IMR-90 (cell line): ENCODE measurements around the gene TGM2. TPM values are rescaled to one million over a fixed set of nuclear protein-coding genes. Genes with fewer than 3 reads are reported as not detected.

Experiments
- ATAC-seq: fragments of 200-7000 bp; cut with Tn5 transposase; 2 replicates; pipeline ENCODE4 v1.9.1; 2020; ENCODE audit warnings: low read depth, mild to moderate bottlenecking, moderate library complexity
- BruUV-seq: library from RNA; stranded (reverse); fragments of 400-500 nt; replicated peaks from 2 replicates; lab custom pipeline; 2021; lab: Mats Ljungman, UMichigan
- CTCF ChIA-PET: fragments of 300-600 bp; formaldehyde crosslinking; extraction: SDS; loops from one replicate; lab custom pipeline; 2021; ENCODE audit warnings: antibody characterized with exemption; lab: Yijun Ruan, JAX
- POLR2A ChIA-PET: fragments of 300-600 bp; sonication (Branson Sonifier 250); formaldehyde crosslinking; loops from one replicate; lab custom pipeline; 2022; ENCODE audit warnings: antibody characterized with exemption; ENCODE audit not compliant: unreplicated experiment; lab: Charles Lee
- DNase-seq: peaks from one replicate; pipeline ENCODE4 v3.0.0; 2013
- H2AFZ ChIP-seq: replicated peaks from 2 replicates; pipeline ENCODE3; 2013; ENCODE audit warnings: low read length, mild to moderate bottlenecking; ENCODE audit not compliant: poor library complexity
- H2AK5ac ChIP-seq: 2 replicates; pipeline ENCODE4 v1.6.1; 2013; ENCODE audit warnings: low read depth, low read length, inconsistent platforms
- H2AK9ac ChIP-seq: replicated peaks from 2 replicates; pipeline ENCODE3; 2013; ENCODE audit warnings: mild to moderate bottlenecking, low read depth, low read length, moderate library complexity; ENCODE audit not compliant: poor library complexity
- H2BK120ac ChIP-seq: 2 replicates; pipeline ENCODE4 v1.6.1; 2013; ENCODE audit warnings: low read depth, low read length, inconsistent platforms
- H2BK15ac ChIP-seq: 3 replicates; pipeline ENCODE4 v1.6.1; 2013; ENCODE audit warnings: low read depth, low read length, inconsistent platforms
- H2BK20ac ChIP-seq: 2 replicates; pipeline ENCODE4 v1.6.1; 2013; ENCODE audit warnings: low read depth, mild to moderate bottlenecking, inconsistent platforms, low read length, moderate library complexity
- H2BK5ac ChIP-seq: 2 replicates; pipeline ENCODE4 v1.6.1; 2013; ENCODE audit warnings: mild to moderate bottlenecking, low read depth, low read length, inconsistent platforms; ENCODE audit not compliant: poor library complexity, severe bottlenecking
- H3K14ac ChIP-seq: replicated peaks from 2 replicates; pipeline ENCODE4 v1.6.1; 2013; ENCODE audit warnings: low read depth, low read length, inconsistent platforms
- H3K18ac ChIP-seq: 2 replicates; pipeline ENCODE4 v1.6.1; 2013; ENCODE audit warnings: low read depth, low read length, control low read depth
- H3K23ac ChIP-seq: 2 replicates; pipeline ENCODE4 v1.6.1; 2013; ENCODE audit warnings: low read depth, low read length, inconsistent platforms
- H3K27ac ChIP-seq: 2 replicates; pipeline ENCODE4 v1.5.1; 2013; ENCODE audit warnings: mild to moderate bottlenecking, control low read depth, low read length; ENCODE audit not compliant: insufficient read depth
- H3K27me3 ChIP-seq: 2 replicates; pipeline ENCODE4 v1.6.1; 2013; ENCODE audit warnings: low read length; ENCODE audit not compliant: control insufficient read depth, insufficient read depth
- H3K36me3 ChIP-seq: 2 replicates; pipeline ENCODE4 v1.6.1; 2013; ENCODE audit warnings: low read length, mixed read lengths; ENCODE audit not compliant: control insufficient read depth, insufficient read depth
- H3K4ac ChIP-seq: 2 replicates; pipeline ENCODE4 v1.6.1; 2013; ENCODE audit warnings: low read depth, low read length, inconsistent platforms
- H3K4me1 ChIP-seq: 2 replicates; pipeline ENCODE4 v1.6.1; 2013; ENCODE audit warnings: low read length, mixed read lengths; ENCODE audit not compliant: control insufficient read depth, insufficient read depth
- H3K4me2 ChIP-seq: 2 replicates; pipeline ENCODE4 v1.6.1; 2013; ENCODE audit warnings: low read depth, mild to moderate bottlenecking, control low read depth, low read length, moderate library complexity
- H3K4me3 ChIP-seq: 2 replicates; pipeline ENCODE4 v1.5.1; 2013; ENCODE audit warnings: low read depth, mild to moderate bottlenecking, control low read depth, low read length, moderate library complexity; ENCODE audit not compliant: insufficient read depth
- H3K56ac ChIP-seq: 2 replicates; pipeline ENCODE4 v1.6.1; 2013; ENCODE audit warnings: low read length, inconsistent platforms; ENCODE audit not compliant: insufficient read depth; ENCODE audit errors: extremely low read depth
- H3K79me1 ChIP-seq, 2 experiments: 2 replicates each; pipeline ENCODE4 v1.6.1; 2013; ENCODE audit warnings: low read length in 2 of 2, inconsistent platforms in 1 of 2, low read depth in 1 of 2
- H3K9ac ChIP-seq: 2 replicates; pipeline ENCODE4 v1.6.1; 2013; ENCODE audit warnings: low read depth, low read length, control low read depth
- H3K9me1 ChIP-seq: 2 replicates; pipeline ENCODE4 v1.6.1; 2013; ENCODE audit warnings: low read length, inconsistent platforms; ENCODE audit not compliant: insufficient read depth
- H3K9me3 ChIP-seq: 2 replicates; pipeline ENCODE4 v1.6.1; 2013; ENCODE audit warnings: low read length; ENCODE audit not compliant: control insufficient read depth, insufficient read depth
- H4K20me1 ChIP-seq: 2 replicates; pipeline ENCODE4 v1.6.1; 2013; ENCODE audit warnings: low read length, inconsistent platforms; ENCODE audit not compliant: insufficient read depth
- H4K5ac ChIP-seq: 2 replicates; pipeline ENCODE4 v1.6.1; 2013; ENCODE audit warnings: mild to moderate bottlenecking, low read depth, low read length, control low read depth
- H4K8ac ChIP-seq, 2 experiments: 2 replicates each; pipeline ENCODE4 v1.6.1; 2013; ENCODE audit warnings: low read depth in 2 of 2, low read length in 2 of 2, control low read depth in 1 of 2, inconsistent platforms in 1 of 2
- H4K91ac ChIP-seq: 2 replicates; pipeline ENCODE4 v1.6.1; 2013; ENCODE audit warnings: low read depth, low read length, inconsistent platforms; ENCODE audit not compliant: insufficient read depth
- BHLHE40 ChIP-seq: fragments of 150-350 bp; IDR thresholded peaks from 2 replicates; pipeline ENCODE4 v1.6.1; 2016; ENCODE audit warnings: mild to moderate bottlenecking, low read depth, low read length
- CEBPB ChIP-seq: IDR thresholded peaks from 2 replicates; pipeline ENCODE4 v1.6.1; 2012; ENCODE audit warnings: low read depth, low read length, improper control_type of control experiment
- CHD1 ChIP-seq: IDR thresholded peaks from 2 replicates; pipeline ENCODE4 v1.6.1; 2012; ENCODE audit warnings: low read depth, low read length, improper control_type of control experiment
- CTCF ChIP-seq: conservative IDR thresholded peaks from 2 replicates; pipeline ENCODE4 v1.5.1; 2012; ENCODE audit warnings: mild to moderate bottlenecking, low read depth, low read length, improper control_type of control experiment
- ELK1 ChIP-seq: fragments of 150-350 bp; IDR thresholded peaks from 2 replicates; pipeline ENCODE4 v1.6.1; 2016; ENCODE audit warnings: low read depth, mild to moderate bottlenecking, low read length, moderate library complexity, borderline replicate concordance
- FOS ChIP-seq: fragments of 150-350 bp; IDR thresholded peaks from 2 replicates; pipeline ENCODE4 v1.6.1; 2016; ENCODE audit warnings: low read depth, low read length
- MAFK ChIP-seq: IDR thresholded peaks from 2 replicates; pipeline ENCODE4 v1.6.1; 2012; ENCODE audit warnings: low read depth, low read length, improper control_type of control experiment
- MAZ ChIP-seq: IDR thresholded peaks from 2 replicates; pipeline ENCODE4 v1.6.1; 2012; ENCODE audit warnings: low read depth, mild to moderate bottlenecking, low read length, improper control_type of control experiment, moderate library complexity, borderline replicate concordance
- MXI1 ChIP-seq: IDR thresholded peaks from 2 replicates; pipeline ENCODE4 v1.6.1; 2012; ENCODE audit warnings: low read depth, mild to moderate bottlenecking, low read length, moderate library complexity, borderline replicate concordance
- NFE2L2 ChIP-seq: fragments of 150-350 bp; IDR thresholded peaks from 2 replicates; pipeline ENCODE4 v1.6.1; 2016; ENCODE audit warnings: low read depth, mild to moderate bottlenecking, low read length
- POLR2A ChIP-seq: IDR thresholded peaks from 2 replicates; pipeline ENCODE4 v1.6.1; 2012; ENCODE audit warnings: mild to moderate bottlenecking, low read depth, low read length
- RAD21 ChIP-seq: IDR thresholded peaks from 2 replicates; pipeline ENCODE4 v1.6.1; 2012; ENCODE audit warnings: low read length, improper control_type of control experiment
- RCOR1 ChIP-seq: IDR thresholded peaks from 2 replicates; pipeline ENCODE4 v1.6.1; 2012; ENCODE audit warnings: mild to moderate bottlenecking, low read length, improper control_type of control experiment; ENCODE audit not compliant: insufficient replicate concordance
- RFX5 ChIP-seq: IDR thresholded peaks from 2 replicates; pipeline ENCODE4 v1.8.0; 2012; ENCODE audit warnings: low read depth, mild to moderate bottlenecking, low read length, moderate library complexity
- SMC3 ChIP-seq: fragments of 150-350 bp; IDR thresholded peaks from 2 replicates; pipeline ENCODE4 v1.6.1; 2016; ENCODE audit warnings: low read depth, mild to moderate bottlenecking, antibody characterized with exemption, low read length, moderate library complexity
- USF2 ChIP-seq: fragments of 150-350 bp; IDR thresholded peaks from 2 replicates; pipeline ENCODE4 v1.6.1; 2017; ENCODE audit warnings: mild to moderate bottlenecking, antibody characterized with exemption, low read length, low read depth
- WGBS, 2 experiments: methylation state at CpG; one replicate each; pipeline versions ENCODE4 v1.1.5 to v1.1.7; 2013; ENCODE audit warnings: missing lambda C conversion rate in 2 of 2; ENCODE audit not compliant: insufficient read length in 1 of 2; ENCODE audit errors: extremely low coverage in 2 of 2; 5-methylcytosine and 5-hydroxymethylcytosine counted together
- dilution Hi-C: fragments of 300-500 bp; cut with HindIII; formaldehyde crosslinking; loops from one replicate; pipeline ENCODE4 v1.14.3; 2018; ENCODE audit warnings: low sequenced_read_pairs; ENCODE audit not compliant: unreplicated experiment
- in situ Hi-C: fragments of 300-500 bp; cut with MboI; formaldehyde crosslinking; loops from 3 replicates; pipeline ENCODE4 v1.14.3; 2019; ENCODE audit warnings: low sequenced_read_pairs, inconsistent platforms, mixed read lengths
- intact Hi-C: fragments of 100-400 bp; cut with micrococcal nuclease; formaldehyde crosslinking; loops from 2 replicates; pipeline ENCODE4 v1.10.0; 2022
- polyA plus RNA-seq, 3 experiments: library from polyadenylated mRNA; depleted of rRNA; stranded (reverse); fragments of >200 nt; gene quantifications; 2 replicates each; pipeline ENCODE4 v1.2.3, GENCODE V29; 2012; ENCODE audit warnings: low replicate concordance in 1 of 3
- total RNA-seq: library from RNA; depleted of rRNA; stranded (reverse); fragments of >200 nt; gene quantifications from 2 replicates; pipeline ENCODE4 v1.2.3, GENCODE V29; 2012

Gene TGM2
- total and polyA plus RNA-seq, 2 of the 4 experiments (the other 2 are of a cell fraction), result 239 to 268 TPM

- 98% methylated on average over 5 of the region's 7 CpGs; no CpG with 5 or more reads in 1 of the 2 experiments for WGBS, 2 experiments
- Histone ChIP-seq H2AK5ac (peak overlapping the region; percentile 93), H2BK20ac (no peak overlapping the region), H2BK5ac (no peak overlapping the region), H3K4me2 (no peak overlapping the region), H3K9me3 (no peaks in the 10 kb centered on the region), H3K18ac (no peak overlapping the region; the same call in 1 of the 2 replicates), H2AFZ (no peak overlapping the region), H3K9me1 (peaks cover 29% of the 10 kb centered on the region), H3K36me3 (no peaks in the 10 kb centered on the region), H3K56ac (no peak overlapping the region), H4K20me1 (no peaks in the 10 kb centered on the region), H3K27ac (no peak overlapping the region), H2BK15ac (0 out of 3 replicates have a peak overlapping the region, but pooled peaks have one; percentile 53), H2AK9ac (no peak overlapping the region), H3K23ac (no peak overlapping the region), H3K4ac (peak overlapping the region; percentile 88; the same call in 1 of the 2 replicates), H3K27me3 (no peaks in the 10 kb centered on the region), H3K14ac (no peak overlapping the region), H4K8ac (no peak overlapping the region), H2BK120ac (no peak overlapping the region), H4K91ac (no peak overlapping the region; the same call in 1 of the 2 replicates), H3K4me1 (peaks cover 35% of the 10 kb centered on the region), H3K79me1 (no peaks in the 10 kb centered on the region), H3K4me3 (no peak overlapping the region), H3K9ac (no peak overlapping the region), H4K5ac (no peak overlapping the region)
- CTCF ChIA-PET, result interaction anchor here (1.7 kb wide), 1 partner anchor 22 kb away, joined by 5 read pairs; no protein-coding TSS in a partner anchor
- intact Hi-C loops, result no loop called here
- DNase-seq (no peak), ATAC-seq (no peak)
- dilution Hi-C loops, result no loop called here
- POLR2A ChIA-PET, result no interaction called here
- in situ Hi-C loops, result no loop called here
- no TSS peak for BruUV-seq
- TF ChIP-seq FOS, result no peak
- TF ChIP-seq MXI1, result no peak
- TF ChIP-seq MAZ, result no peak
- TF ChIP-seq ELK1, result no peak
- TF ChIP-seq RAD21, result no peak
- TF ChIP-seq RFX5, result no peak
- no peak for TF ChIP-seq SMC3
- TF ChIP-seq CEBPB, result no peak
- TF ChIP-seq RCOR1, result no peak
- TF ChIP-seq NFE2L2, result no peak
- no peak for TF ChIP-seq CTCF
- TF ChIP-seq BHLHE40, result no peak
- TF ChIP-seq USF2, result no peak
- TF ChIP-seq CHD1, result no peak
- TF ChIP-seq POLR2A, result no peak
- TF ChIP-seq MAFK, result no peak
Observed at GRCh38 chr20:38195521-38195920, 30.5 kb upstream of the TGM2 start.
